HG03469 (cell line): ENCODE measurements around the gene SKIL.

Experiments used
- ATAC-seq: cut with Tn5 transposase; IDR thresholded peaks from one replicate; pipeline ENCODE4 v1.9.1; 2021; ENCODE audit warnings: mild to moderate bottlenecking, moderate library complexity, moderate number of reproducible peaks; ENCODE audit not compliant: unreplicated experiment

SKIL gene

DNA sequence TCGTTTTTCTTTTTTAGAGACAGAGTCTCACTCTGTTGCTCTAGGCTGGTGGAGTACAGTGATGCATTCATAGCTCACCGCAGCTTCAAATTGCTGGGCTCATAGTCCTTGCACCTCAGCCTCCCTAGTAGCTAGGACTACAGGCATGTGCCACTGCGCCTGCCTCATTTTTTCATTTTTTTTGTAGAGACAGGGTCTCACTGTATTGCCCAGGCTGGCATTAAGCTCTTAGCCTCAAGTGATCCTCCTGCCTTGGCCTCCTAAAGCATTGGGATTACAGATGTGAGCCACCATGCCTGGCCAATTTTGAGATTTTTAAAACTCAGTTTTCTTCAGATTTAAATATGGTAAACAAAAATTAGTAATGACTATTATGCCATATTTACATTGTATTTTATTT lies 29.0 kb downstream of the SKIL start:
- no peak for ATAC-seq

DNA sequence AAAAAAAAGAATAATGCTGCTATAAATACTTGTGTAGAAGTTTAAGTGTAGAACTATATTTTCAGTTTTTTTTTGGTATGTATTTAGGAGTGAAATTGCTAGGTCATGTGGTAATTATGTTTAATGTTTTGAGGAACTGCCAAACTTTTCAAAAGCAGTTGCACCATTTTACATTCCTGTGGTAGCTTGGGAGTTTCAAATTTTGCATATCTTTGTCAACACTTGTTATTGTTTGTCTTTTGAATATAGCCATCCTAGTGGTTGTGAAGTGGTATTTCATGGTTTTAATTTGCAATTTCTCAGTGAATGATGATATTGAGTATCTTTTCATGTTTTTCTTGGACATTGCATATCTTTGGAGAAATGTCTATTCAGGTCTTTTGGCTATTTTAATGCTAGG lies 30.4 kb downstream of the SKIL start:
- no peak for ATAC-seq

DNA sequence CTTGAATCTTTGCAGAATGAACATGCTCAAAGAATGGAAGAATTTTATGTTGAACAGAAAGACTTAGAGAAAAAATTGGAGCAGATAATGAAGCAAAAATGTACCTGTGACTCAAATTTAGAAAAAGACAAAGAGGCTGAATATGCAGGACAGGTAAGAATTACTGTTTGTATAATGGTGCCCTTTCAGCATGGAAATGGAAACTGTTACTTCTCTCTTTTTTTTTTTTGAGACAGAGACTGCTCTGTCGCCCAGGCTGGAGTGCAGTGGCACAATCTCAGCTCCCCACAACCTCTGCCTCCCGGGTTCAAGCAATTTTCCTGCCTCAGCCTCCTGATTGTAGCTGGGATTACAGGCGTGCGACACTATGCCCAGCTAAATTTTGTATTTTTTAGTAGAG lies 33.6 kb downstream of the SKIL start:
- no peak for ATAC-seq

DNA sequence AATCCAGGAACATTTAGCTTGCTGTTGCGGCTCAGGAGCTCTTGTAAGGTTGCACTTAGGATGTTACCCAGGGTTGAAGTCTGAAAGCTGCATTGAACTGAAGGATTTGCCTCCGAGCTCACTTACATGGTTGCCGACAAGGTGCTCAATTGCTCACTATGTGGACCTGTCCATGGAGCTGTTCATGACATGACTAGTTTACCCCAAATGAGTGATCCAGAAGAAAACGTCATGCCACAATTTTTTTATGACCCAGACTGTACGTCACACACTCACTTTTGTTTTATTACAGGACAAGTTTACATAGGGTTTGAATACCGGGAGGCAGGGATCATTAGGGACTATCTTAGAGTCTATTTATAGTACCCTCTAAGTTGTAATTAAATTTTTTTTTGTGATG lies 40.2 kb downstream of the SKIL start:
- ATAC-seq: no peak

DNA sequence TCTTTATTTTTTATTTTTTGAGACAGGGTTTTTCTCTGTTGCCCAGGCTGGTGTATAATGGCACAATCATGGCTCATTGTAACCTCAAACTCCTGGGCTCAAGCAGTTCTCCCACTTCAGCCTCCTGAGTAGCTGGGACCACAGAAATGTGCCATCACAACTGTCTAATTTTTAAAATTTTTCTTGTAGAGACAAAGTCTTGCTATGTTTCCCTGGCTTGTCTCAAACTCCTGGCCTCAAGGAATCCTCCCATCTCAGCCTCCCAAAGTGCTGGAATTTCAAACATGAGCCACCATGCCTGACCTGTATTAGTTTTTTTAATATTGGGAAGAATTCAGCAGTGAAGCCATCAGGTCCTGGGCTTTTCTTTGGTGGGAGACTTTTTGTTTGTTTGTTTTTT lies 47.6 kb downstream of the SKIL start:
- ATAC-seq: no peak

DNA sequence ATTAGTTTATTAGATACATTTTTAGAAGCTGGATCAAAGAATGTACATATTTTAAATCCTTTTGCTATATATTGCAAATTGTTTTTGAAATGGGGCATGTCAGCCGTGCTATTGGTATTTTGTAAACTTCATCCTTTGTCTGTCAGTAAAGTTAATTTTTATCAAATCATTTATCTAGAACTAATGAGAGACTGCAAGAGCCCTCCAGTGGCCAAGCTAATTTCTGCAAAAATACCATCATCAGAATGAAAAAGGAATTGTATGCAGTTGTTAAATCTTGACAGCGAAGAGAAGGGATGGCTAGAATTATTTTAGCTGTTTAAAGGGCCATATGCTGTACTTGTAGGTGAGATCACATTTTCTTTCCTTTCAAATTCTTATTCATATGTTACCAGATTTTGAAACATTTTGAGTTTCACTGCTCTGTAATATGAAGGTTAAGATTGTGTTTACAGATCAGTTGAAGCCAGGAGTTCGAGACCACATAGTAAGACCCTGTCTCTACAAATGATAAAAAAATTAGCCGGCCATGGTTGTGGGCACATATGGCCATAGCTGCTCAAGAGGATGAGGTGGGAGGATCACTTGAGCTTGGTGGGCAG lies 53.0 kb downstream of the SKIL start:
- ATAC-seq: no peak

DNA sequence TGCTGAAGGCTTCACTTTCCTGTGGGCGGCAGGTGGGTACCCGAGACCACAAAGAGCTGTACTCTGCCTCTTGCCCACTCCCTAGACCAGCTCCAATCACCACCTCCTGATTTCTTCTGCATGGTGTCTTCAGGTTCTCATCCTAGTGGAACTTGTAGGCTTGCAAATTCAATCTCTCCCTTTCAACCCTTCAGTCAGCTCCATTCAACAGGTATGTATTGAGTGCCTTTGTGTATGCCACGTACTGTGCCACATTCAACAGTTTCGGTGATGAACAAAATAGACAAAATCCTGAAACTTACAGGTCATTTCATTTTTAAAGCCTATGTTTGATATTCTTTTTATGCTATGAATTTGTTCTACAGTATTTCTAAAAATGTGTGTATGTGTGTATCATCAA lies 55.8 kb downstream of the SKIL start:
- ATAC-seq: no peak

DNA sequence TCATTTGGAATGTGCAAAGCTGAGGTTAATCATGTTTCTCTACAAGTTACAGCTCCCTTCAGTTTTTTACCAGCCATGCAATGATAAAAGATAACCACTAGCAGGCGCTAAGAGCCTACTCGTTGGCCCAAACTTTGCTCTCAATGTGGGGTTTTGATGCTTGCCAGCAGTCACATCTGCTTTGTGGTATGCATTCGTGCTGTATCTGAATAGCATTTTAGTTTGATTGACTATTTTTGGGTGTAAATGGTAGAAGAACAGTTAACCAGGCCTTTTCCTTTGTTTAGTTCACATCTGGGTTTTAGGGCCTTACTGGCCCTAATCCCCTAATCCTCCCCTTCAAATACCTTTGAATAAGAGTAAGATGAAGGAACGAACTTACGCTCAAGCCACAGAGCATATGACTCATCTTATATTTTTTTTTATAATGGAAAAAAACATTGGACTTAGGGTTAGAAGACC lies 56.7 kb downstream of the SKIL start:
- no peak for ATAC-seq

DNA sequence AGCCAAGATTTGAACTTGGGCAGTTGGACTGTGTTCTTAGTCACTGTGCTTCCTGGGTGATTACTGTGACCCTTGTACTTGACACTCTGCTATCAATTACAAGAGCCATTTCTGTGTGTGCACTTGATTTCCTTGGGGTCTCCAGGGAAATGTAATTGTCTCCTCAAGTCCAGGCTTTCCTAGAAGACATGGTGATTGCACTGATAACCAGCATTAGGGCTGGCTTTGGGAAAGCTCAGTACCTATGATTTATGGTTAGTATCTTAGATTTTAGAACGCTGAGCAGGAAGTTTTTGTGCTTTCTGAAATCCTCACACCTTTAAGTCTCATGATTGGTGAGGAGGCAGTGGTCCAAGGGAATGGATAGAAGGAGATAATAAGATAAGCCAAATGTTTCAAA lies 59.6 kb downstream of the SKIL start:
- no peak for ATAC-seq

DNA sequence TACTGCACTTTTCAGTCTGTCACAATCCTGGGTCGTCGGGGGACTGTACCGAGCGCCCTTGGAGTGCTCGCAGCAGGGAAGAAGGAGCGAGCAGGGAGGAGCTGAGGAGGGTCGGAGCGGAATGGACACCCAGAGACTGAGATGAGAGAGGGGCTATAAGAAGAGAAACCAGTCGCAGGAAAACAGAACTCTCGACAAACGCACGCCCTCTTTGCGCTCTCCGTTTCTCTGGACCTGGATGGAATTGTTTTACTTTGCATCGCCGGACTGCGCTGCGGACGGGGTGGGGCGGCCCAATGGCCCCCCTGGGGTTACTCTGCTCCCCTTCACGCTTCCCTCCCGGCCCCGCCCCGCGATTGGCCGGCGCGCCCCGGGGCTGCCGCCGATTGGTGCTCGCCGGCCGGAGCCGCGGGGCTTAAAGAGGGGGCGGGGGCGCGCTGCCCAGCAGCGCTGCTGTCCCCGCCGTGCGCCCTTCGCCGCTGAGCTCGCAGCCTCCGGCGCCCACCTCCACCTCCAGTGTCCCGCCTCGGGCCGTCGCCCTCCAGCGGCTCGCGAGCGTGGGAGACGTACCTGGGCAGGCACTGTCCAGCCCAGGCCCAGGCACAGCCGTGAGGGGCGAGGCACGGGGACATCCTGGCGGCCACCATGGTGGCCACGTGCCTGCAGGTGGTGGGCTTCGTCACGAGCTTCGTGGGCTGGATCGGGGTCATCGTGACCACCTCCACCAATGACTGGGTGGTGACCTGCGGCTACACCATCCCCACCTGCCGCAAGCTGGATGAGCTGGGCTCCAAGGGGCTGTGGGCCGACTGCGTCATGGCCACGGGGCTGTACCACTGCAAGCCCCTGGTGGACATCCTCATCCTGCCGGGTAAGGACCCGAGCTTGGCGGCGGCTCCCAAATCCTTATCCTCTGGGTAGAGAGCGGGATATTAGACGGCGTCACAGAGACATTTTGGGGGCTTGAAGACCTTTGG lies 61.2 kb downstream of the SKIL start, which contains the start of gene CLDN11:
Gene CLDN11, plus strand, starts transcription at position 447 of the 977 bp plus-strand sequence. Its CDS starts 199 bp downstream, at position 646.
- no peak for ATAC-seq

DNA sequence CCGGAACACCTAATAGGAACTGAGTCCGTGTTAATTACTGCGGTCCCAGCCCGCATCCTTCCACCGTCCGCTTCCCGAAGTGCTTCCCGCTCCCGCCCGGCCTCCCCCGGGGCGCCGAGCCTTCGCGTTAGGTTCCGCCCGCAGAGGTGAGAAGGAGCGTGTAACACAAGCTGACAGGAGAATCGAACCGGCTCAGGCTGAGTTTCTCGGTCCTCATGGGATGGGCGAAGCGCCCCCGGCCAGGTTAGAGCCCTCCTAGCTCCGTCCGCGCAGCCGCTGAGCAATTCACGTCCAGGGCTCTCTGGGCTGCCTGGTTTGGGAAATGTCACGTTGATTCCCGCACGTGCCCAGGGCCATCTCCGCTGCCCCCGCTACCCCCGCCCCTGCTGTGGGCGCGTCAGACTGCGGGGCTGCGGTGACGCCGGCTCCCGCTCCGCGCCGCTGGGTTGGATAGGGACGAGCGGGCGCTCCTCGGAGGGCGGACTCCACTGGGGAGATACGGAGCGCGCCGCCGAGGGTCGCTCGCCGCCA lies 62.1 kb downstream of the SKIL start:
- ATAC-seq: no peak

DNA sequence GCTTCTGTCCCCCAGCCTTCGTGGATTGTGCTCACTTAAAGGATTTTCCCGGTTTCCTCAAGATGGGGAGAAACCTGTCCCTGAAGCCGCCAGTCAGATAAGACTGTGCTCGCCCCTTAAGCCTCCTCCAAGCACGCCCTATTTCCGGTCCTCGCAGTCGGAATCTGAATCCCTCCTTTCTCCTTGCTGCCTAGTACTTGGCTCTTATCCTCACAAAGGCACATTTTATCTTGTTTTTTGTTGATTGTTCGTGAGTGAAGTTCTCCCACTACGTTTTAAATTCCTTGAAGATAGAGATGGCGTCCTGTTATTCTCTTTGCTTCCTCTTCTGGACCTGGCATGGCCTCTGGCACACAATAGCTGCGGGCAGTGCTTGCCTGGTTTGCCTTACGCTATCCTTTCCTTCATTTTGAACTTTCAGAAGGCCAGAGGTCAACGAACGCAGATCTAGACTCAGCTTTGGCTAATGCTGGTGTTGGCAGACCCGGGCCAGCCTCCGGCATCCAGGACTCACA lies 62.8 kb downstream of the SKIL start:
- no peak for ATAC-seq

DNA sequence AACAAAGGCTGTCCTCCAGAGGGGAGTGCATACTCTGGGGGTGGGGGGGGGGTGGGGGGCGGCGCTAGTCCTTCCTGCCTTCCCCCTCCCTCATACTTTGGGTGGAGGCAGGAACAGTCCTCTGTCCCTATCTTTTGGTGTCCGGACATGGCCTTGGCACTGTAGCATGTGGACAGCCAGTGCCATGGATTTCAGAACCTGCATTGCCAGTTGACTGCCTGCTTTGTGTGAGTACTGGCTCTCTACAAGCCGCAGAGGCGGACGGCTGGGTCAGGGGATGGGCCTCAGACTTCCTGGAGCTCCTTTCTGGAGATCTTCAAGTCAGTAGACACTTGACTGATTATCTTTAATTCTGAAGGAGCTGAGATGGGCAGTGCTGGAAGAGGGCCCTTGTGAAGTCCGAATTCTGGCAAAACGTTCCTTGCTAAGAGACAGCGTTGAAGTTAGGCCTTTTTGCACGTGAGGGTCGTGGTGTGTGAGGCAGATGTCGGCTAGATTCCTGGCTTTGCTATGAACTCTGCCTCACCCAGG lies 63.7 kb downstream of the SKIL start:
- ATAC-seq: no peak

DNA sequence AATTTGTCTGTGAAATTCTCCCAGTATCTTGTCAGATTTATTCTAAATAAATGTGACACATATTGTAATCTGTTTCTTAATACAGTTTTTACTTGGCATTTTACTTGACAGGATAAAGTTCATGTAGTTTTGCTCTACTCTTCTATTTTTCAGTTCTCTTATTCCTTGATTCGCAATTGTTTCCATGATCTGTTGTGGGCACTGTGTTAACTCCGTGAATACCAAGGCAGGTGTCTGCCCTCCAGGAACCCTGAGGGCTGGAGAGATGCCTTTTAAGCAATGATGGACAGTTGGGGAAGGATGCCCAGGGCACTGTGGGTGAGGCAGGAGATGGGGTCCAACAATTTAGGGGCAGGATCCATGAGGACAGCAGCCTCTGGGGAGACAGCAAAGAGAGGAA lies 64.2 kb downstream of the SKIL start:
- no peak for ATAC-seq

DNA sequence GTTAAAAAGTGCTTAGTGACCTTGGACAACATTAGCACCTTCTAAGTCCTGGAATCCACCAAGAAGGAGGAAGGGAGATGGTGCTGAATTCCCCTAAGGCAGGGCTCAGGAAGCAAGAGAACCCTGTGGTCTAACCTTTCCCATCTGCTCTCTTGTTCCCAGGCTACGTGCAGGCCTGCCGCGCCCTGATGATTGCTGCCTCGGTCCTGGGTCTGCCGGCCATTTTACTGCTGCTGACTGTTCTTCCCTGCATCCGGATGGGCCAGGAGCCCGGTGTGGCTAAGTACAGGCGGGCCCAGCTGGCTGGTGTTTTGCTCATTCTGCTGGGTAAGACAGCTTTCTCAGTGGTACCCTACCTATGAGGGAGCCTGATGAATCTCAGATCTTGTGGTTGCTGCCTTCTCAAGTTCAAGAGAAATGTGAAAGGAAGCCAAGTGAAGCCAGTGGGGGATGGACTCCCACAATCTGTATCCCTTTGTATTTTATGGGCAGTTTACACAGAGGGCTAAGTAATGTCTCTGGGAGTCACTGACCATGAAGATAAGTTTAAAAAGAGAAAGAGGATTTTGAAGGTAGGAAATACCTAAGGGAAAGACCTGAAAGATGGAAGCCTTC lies 65.6 kb downstream of the SKIL start:
- no peak for ATAC-seq

DNA sequence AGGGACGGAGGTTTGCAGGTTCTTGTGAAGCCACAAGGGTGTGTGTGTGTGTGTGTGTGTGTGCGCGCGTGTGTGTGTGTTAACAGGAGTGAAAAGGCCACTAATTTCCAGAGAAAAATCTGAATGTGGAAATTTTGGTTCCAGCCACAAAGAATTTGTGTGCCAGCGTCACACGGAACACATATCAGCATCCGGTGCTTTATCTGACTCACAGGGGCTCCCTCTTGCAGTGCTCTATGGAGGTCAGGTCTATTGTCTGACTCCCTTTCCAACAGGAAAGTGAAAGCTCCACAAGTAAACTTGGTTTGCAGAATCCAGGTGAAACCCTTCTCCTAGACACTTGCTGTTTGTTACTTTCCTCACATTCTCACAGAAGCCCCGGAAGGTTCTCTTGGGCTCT lies 67.4 kb downstream of the SKIL start:
- ATAC-seq: no peak

DNA sequence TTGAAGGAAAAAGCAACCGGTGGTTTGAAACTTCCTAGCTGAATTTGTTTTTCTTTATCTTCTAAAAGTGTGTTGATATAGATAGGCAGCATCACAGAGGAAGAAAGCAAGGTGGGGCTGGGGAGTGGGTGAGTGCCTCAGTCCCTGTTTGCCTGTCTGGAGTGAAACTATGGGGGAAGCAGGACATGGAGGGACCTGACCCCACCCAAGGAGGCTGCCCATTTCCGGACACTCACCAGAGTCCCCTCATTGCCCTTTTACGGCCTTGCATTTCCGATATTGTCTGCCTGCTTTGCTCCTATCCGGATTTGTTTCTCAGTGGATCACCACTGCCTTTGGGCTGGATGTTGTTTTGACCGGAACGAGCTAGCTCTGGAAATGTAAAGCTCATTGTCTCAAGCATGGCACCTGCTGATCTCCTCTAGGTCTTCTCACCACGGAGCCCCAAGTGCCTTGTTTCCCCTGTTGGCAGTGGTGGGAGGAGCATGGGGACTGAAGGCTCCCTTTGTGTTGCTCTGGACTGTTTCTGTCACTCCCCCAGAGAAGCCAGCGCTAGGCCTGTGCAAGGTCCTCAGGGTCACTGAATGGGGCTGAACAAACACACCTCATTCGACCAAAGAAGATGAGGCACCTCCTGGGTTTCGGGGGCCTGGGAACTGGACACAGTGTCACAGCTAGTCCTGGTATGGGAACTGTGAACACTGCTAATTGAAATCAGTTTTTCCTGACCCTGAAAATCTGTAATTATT lies 68.2 kb downstream of the SKIL start:
- no peak for ATAC-seq

DNA sequence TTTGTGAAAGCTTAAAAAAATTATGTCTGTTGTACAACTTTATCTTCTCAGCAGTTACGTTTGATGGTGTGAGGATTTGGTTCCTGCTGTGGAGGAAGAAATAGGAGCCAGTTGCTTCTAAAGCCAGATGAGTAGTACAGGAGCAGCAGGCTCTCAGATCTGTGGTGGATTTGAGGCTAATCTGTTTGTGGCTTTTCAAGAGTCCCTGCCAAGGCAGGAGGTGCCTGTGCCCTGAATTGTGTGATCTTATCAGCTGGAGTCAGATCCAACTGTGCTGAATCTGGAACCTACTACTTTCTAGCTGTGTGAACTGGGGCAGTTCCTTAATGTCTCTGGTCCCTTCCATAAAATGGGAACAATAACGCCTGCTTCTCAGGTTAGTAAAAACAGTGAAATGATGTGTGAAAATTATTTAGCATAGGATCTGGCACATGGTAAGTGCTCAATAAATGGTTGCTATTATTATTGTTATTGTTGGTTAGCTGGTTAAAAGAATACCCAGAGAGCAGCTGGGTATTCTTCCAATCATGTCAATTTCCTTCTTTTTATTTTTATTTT lies 68.8 kb downstream of the SKIL start:
- ATAC-seq: no peak

DNA sequence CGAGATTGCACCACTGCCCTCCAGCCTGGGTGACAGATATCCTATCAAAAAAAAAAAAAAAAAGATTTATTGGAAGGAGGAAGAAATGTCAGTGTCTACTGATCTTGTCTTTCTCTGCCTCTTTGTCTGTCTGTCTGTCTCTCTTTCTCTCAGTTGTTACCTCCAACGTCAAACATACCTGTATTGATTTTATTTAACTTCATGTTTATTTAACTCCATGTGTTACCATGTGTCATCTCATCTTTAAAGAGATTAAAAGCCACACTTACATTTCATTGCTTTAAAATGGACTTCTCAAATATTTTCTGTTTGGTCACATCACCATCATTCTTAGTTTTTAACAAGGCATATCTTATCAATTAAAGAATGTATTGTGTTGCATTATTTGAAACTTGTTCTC lies 70.6 kb downstream of the SKIL start:
- ATAC-seq: no peak

DNA sequence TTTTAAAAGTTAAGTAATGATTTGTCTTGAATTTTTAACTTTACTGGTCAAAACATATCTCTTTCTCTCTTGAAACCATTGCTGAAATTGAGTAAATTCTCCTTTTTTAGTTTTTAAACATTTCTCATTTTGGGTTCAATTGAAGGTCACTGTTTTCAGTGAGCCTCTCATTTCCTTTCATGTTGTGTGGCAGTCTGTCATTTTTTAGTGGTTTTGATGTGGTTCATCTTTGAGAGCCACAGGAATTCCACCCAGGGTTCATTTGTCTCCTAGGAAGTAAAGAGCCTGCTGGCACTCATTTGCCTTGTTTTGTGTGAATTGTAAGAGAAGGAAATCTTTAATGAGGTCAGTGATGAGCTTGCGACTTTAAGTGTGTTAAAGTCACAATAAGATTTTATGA lies 71.5 kb downstream of the SKIL start:
- ATAC-seq: no peak
